GM21529 (cell line): ENCODE measurements around the gene LSP1.
A peak's percentile ranks its signal among the peaks of the same experiment; 100 is the strongest.
"Not testable (repeated sequence)": the region's sequence is repeated elsewhere in the genome, so short reads cannot be mapped to it uniquely, and the experiment has no call there.

Source experiments
- ATAC-seq: cut with Tn5 transposase; IDR thresholded peaks from one replicate; pipeline ENCODE4 v1.9.1; 2021; ENCODE audit not compliant: unreplicated experiment

The LSP1 gene

GRCh38 chr11:1852877-1853276, at the start of gene LSP1:
Gene LSP1, plus strand, starts transcription at chr11:1853084. Its CDS starts 61 bp downstream, at chr11:1853145.
- ATAC-seq = peak; percentile 47

GRCh38 chr11:1803246-1803645, 49.6 kb upstream of the LSP1 start:
- no peak for ATAC-seq

GRCh38 chr11:1803835-1804519, 48.9 kb upstream of the LSP1 start:
- ATAC-seq = not testable (repeated sequence)

- no peak for ATAC-seq
Measured at GRCh38 chr11:1805525-1805924, 47.4 kb upstream of the LSP1 start.

GRCh38 chr11:1807264-1807995, 45.5 kb upstream of the LSP1 start:
- no peak for ATAC-seq

- no peak for ATAC-seq
Measured at GRCh38 chr11:1810761-1811160, 42.1 kb upstream of the LSP1 start.

- ATAC-seq = no peak
Measured at GRCh38 chr11:1812274-1812673, 40.6 kb upstream of the LSP1 start.

- no peak for ATAC-seq
Measured at GRCh38 chr11:1812801-1813200, 40.1 kb upstream of the LSP1 start.

- not testable (repeated sequence) for ATAC-seq
Measured at GRCh38 chr11:1813356-1813755, 39.5 kb upstream of the LSP1 start.

- no peak for ATAC-seq
Measured at GRCh38 chr11:1814691-1815090, 38.2 kb upstream of the LSP1 start.

GRCh38 chr11:1815311-1815710, 37.6 kb upstream of the LSP1 start:
- no peak for ATAC-seq

GRCh38 chr11:1815751-1816150, 37.1 kb upstream of the LSP1 start:
- ATAC-seq = no peak

- no peak for ATAC-seq
Measured at GRCh38 chr11:1817000-1817399, 35.9 kb upstream of the LSP1 start.

GRCh38 chr11:1817511-1817910, 35.4 kb upstream of the LSP1 start:
- no peak for ATAC-seq

GRCh38 chr11:1819074-1819473, 33.8 kb upstream of the LSP1 start:
- ATAC-seq = no peak

GRCh38 chr11:1820463-1821325, 32.2 kb upstream of the LSP1 start:
- no peak for ATAC-seq

GRCh38 chr11:1821562-1821961, 31.3 kb upstream of the LSP1 start:
- ATAC-seq = no peak

- no peak for ATAC-seq
Measured at GRCh38 chr11:1822648-1823375, 30.1 kb upstream of the LSP1 start.

- no peak for ATAC-seq
Measured at GRCh38 chr11:1823376-1824220, 29.3 kb upstream of the LSP1 start.
